Thyroid gland (tissue), 4 donors: ENCODE measurements around the gene SSR2.

Source experiments
- CTCF ChIP-seq, 6 experiments: fragments of 200-600 bp in 3 of 6; fragments of 450-650 bp in 3 of 6; sonication (generic) in 3 of 6; IDR thresholded peaks; one replicate each; pipeline ENCODE4 v1.5.1; 2016 to 2019; ENCODE audit warnings: antibody characterized with exemption in 6 of 6, mild to moderate bottlenecking in 2 of 6, inconsistent platforms in 1 of 6, moderate library complexity in 1 of 6
- POLR2A ChIP-seq, 2 donors: fragments of 450-650 bp; IDR thresholded peaks; one replicate each; pipeline ENCODE4 v1.6.1; 2017; ENCODE audit warnings: antibody characterized with exemption in 2 of 2, mild to moderate bottlenecking in 2 of 2, moderate library complexity in 1 of 2

GRCh38 chr1:155982106-155982505, 38.6 kb downstream of the SSR2 start:
- TF ChIP-seq CTCF (IDR thresholded peaks at IDR 0.05) = no peak
- TF ChIP-seq POLR2A (IDR thresholded peaks at IDR 0.05) = no peak
